Natural killer cell treated with Interleukin-12 subunit alpha and Interleukin-12 subunit beta and Interleukin-15 and Interleukin-18, amount 100 ng/mL, for 72 hours (primary cell): ENCODE data around the gene MUSK. TPM values are rescaled to one million over a fixed set of nuclear protein-coding genes. Genes with fewer than 3 reads are reported as not detected.
"Not testable (repeated sequence)": the region's sequence is repeated elsewhere in the genome, so short reads cannot be mapped to it uniquely, and the experiment has no call there.

Source experiments
- ATAC-seq, 2 donors: fragments of 150-1000 bp; cut with Tn5 transposase in 1 of 2; sonication (Bioruptor Pico), chemical (Tn5 transposase) in 1 of 2; 2 replicates each; pipeline ENCODE4 v1.10.0; 2021
- DNase-seq: peaks from one replicate; pipeline ENCODE4 v3.0.0; 2022; ENCODE audit warnings: low spot score
- H3K27ac Mint-ChIP-seq, 2 donors: 1 replicate in 1 of 2; 2 replicates in 1 of 2; pipeline ENCODE4 v1.8.0; 2022; ENCODE audit warnings: mixed read lengths in 2 of 2, mild to moderate bottlenecking in 1 of 2, moderate library complexity in 1 of 2
- H3K27me3 Mint-ChIP-seq, 2 donors: 1 replicate in 1 of 2; 2 replicates in 1 of 2; pipeline ENCODE4 v1.8.0; 2022; ENCODE audit warnings: mixed read lengths in 2 of 2
- H3K36me3 Mint-ChIP-seq: one replicate; pipeline ENCODE4 v1.8.0; 2022; ENCODE audit warnings: mixed read lengths
- H3K4me1 Mint-ChIP-seq, 2 donors: 1 replicate in 1 of 2; 2 replicates in 1 of 2; pipeline ENCODE4 v1.8.0; 2022; ENCODE audit warnings: low read depth in 2 of 2, mixed read lengths in 2 of 2, mild to moderate bottlenecking in 1 of 2
- H3K4me3 Mint-ChIP-seq: one replicate; pipeline ENCODE4 v1.8.0; 2022; ENCODE audit warnings: mixed read lengths
- H3K9me3 Mint-ChIP-seq: 2 replicates; pipeline ENCODE4 v1.8.0; 2022; ENCODE audit warnings: mixed read lengths
- total RNA-seq, 2 donors: library from RNA; stranded (reverse); gene quantifications; one replicate each; pipeline ENCODE4 v1.2.3, GENCODE V29; 2022

Gene MUSK
- total RNA-seq, 2 donors from 2014 or later = not detected

DNA sequence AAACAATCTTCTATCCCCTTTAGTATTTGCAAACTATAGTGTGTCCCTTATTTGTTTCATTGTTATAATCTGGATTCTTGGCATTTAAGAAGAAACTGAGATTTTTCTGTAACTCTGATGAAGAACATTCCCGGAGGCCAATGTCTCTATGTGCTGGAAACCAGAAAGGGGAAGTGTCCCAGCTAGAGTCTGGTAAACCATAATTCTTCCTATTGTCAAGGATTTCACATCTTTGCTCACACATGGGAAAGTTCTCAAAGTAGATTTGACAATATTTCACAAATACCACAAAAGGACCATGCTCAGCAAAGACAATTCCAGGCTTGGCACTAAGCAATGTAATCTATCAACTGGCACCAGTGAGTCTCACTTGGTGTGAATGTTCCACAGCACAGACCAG, 146.8 kb downstream of the MUSK start:
- H3K4me1 Mint-ChIP-seq = no peaks in the 10 kb centered on the region
- no peak overlapping the region for H3K27ac Mint-ChIP-seq

DNA sequence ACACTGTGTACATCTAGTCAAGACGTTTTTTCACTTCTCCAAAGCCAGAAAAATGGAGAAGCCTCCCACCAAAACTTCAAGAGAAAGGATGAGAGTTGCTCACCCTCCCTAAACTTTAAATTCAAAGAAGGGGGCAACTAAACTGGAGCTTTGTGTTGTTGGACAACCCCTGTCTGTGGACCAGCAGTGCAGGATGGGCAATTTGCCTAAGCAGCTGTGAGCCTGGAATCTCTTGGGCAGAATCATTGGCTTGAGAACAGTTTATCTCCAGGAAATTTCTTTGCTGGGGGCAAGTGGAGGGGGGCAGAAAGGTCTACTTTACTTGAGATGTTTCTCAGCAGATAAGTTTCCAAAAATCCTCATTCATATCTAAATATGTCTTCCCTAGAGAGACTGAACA, 151.8 kb downstream of the MUSK start:
- Mint-ChIP-seq H3K36me3 (no peaks in the 10 kb centered on the region), H3K4me3 (no peak overlapping the region), H3K4me1 (no peaks in the 10 kb centered on the region), H3K9me3 (peaks cover 3% of the 10 kb centered on the region), H3K27ac (no peak overlapping the region), H3K27me3 (no peaks in the 10 kb centered on the region)
- no peak for ATAC-seq
- no peak for DNase-seq

More for the DNA sequence above, 146.8 kb downstream of the MUSK start:
- DNase-seq = no peak
- no peak for ATAC-seq
- Mint-ChIP-seq H3K27me3 (no peaks in the 10 kb centered on the region), H3K4me3 (no peak overlapping the region), H3K36me3 (no peaks in the 10 kb centered on the region), H3K9me3 (peaks cover 9% of the 10 kb centered on the region)

DNA sequence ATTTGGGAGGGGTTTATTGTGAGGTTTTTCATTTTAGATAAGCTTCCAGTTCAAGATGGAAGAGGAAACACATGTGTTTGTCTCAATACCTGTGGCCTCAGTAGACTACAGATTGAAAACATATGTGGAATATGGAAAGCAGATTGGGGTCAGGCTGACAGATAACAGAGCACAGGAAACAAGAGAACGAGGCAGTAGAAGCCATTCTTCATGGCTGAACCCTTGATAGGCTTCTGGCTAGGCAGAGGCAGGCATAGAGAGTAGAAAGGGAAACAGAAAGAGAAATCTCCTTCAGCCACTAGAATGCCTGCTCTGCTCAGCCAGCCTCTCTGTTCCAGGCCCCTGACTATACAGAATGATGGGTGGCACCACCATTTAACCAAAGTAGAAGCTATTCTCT, 152.5 kb downstream of the MUSK start:
- DNase-seq (no peak), ATAC-seq (no peak)
- H3K27ac Mint-ChIP-seq = no peak overlapping the region
- H3K36me3 Mint-ChIP-seq = no peaks in the 10 kb centered on the region
- no peaks in the 10 kb centered on the region for H3K4me1 Mint-ChIP-seq
- no peak overlapping the region for H3K4me3 Mint-ChIP-seq
- peaks cover 3% of the 10 kb centered on the region for H3K9me3 Mint-ChIP-seq
- no peaks in the 10 kb centered on the region for H3K27me3 Mint-ChIP-seq

DNA sequence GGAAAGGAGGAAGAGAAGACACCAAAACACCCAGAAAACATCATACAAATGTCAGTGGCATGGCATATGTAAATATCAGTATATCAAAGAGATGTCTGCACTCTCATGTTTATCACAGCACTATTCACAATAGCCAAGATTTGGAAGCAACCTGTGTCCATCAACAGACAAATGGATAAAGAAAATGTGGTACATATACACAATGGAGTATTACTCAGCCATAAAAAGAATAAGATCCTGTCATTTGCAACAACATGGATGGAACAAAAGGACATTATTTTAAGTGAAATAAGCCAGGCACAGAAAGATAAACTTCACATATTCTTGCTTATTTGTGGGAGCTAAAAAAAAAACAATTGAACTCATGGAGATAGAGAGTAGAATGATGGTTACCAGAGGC, 156.5 kb downstream of the MUSK start:
- not testable (repeated sequence) for ATAC-seq, H3K4me3 Mint-ChIP-seq, DNase-seq, H3K27me3 Mint-ChIP-seq, H3K9me3 Mint-ChIP-seq, H3K27ac Mint-ChIP-seq, H3K36me3 Mint-ChIP-seq, H3K4me1 Mint-ChIP-seq

DNA sequence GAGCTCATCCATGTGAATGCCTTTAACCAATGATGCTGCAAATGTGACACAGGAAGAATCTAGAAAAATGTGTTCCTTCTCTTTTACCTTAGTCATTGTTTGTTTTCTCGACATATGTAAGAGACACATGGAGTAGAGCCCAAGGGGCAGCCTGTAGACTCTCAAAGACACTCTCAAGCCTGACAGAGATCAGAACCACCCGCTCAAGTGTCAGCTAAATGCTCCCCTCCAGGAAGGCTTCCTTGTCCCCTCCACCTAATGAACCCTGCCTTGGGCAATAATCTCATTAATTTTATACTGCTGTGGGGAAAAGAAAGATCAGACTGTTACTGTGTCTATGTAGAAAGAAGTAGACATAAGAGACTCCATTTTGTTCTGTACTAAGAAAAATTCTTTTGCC, 157.4 kb downstream of the MUSK start:
- Mint-ChIP-seq H3K36me3 (no peaks in the 10 kb centered on the region), H3K27me3 (no peaks in the 10 kb centered on the region), H3K4me3 (no peak overlapping the region), H3K27ac (no peak overlapping the region), H3K9me3 (no peaks in the 10 kb centered on the region), H3K4me1 (no peaks in the 10 kb centered on the region)
- DNase-seq = no peak
- no peak for ATAC-seq

DNA sequence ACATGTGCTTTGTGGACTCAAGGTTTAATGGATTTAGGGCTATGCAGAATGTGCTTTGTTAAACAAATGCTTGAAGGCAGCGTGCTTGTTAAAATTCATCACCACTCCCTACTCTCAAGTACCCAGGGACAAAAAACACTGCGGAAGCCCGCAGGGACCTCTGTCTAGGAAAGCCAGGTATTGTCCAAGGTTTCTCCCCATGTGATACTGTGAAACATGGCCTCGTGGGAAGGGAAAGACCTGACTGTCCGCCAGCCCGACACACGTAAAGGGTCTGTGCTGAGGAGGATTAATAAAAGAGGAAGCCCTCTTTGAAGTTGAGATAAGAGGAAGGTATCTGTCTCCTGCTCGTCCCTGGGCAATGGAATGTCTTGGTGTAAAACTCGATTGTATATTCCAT, 157.8 kb downstream of the MUSK start:
- not testable (repeated sequence) for H3K4me1 Mint-ChIP-seq, DNase-seq, H3K9me3 Mint-ChIP-seq, H3K27me3 Mint-ChIP-seq, H3K36me3 Mint-ChIP-seq, H3K4me3 Mint-ChIP-seq, ATAC-seq, H3K27ac Mint-ChIP-seq

DNA sequence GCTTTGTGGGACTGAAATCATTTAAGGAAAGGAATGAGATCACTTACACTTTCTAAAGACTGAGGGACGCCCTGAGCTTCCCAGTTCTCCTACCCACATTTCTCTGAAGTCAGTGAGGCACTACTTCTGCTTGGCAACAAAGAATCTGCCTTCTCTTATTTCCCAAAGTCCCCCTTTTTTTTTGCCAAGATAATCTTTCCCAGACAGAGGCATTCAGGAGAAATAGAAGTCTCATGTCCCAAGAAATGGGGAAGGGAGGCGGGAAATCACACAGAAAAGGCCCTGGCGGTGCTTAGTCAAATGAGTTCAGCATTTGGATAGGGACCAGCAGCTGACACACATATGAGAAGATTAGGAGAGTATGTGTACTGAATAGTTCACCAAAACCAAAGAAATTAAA, 159.7 kb downstream of the MUSK start:
- DNase-seq (no peak), ATAC-seq (no peak)

DNA sequence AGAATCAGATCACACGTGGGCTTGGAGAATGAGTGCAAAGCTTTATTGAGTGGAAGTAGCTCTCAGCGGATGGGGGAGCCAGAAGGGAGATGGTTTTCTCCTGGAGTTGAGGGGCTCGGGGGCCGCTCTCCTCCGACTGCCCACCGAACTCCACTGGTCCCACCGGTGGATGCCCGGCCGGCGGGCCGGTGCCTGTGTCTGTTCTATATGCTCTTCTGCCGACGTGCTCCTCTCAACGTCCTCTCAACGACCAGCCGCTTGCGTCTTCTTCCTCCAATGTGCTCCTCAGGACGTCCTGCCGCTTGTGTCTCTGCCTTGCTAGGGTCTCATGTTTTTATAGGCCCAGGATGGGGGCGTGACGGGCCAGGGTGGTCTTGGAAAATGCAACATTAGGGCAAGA, 161.9 kb downstream of the MUSK start:
- Mint-ChIP-seq H3K9me3 (no peaks in the 10 kb centered on the region), H3K4me3 (no peak overlapping the region), H3K27me3 (no peaks in the 10 kb centered on the region), H3K36me3 (no peaks in the 10 kb centered on the region), H3K4me1 (no peaks in the 10 kb centered on the region), H3K27ac (no peak overlapping the region)
- DNase-seq = no peak
- no peak for ATAC-seq

More for the DNA sequence above, 159.7 kb downstream of the MUSK start:
- Mint-ChIP-seq H3K4me1 (no peaks in the 10 kb centered on the region), H3K27me3 (no peaks in the 10 kb centered on the region), H3K27ac (no peak overlapping the region), H3K9me3 (no peaks in the 10 kb centered on the region), H3K36me3 (no peaks in the 10 kb centered on the region), H3K4me3 (no peak overlapping the region)

DNA sequence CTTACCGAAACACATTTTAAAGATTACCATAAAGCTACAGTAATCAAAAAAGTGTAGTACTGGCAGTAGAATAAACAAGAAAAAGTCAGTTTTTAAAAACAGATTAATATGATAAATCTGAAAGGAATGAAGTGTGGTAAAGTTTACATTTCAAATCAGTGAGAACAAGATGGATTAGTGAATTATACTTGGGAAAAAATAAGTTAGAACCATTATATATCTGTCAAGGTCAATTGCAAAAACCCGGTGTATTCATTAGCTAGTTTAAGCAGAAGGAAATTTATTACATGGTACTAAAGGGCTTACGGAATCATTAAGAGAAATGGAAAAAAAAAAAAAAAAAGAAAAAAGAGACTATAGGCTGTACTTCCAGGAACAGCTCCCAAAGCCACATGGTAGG, 164.3 kb downstream of the MUSK start:
- Mint-ChIP-seq H3K4me1 (no peaks in the 10 kb centered on the region), H3K36me3 (no peaks in the 10 kb centered on the region), H3K9me3 (peaks cover 4% of the 10 kb centered on the region), H3K27me3 (no peaks in the 10 kb centered on the region), H3K4me3 (no peak overlapping the region), H3K27ac (no peak overlapping the region)
- ATAC-seq = no peak
- DNase-seq = no peak

DNA sequence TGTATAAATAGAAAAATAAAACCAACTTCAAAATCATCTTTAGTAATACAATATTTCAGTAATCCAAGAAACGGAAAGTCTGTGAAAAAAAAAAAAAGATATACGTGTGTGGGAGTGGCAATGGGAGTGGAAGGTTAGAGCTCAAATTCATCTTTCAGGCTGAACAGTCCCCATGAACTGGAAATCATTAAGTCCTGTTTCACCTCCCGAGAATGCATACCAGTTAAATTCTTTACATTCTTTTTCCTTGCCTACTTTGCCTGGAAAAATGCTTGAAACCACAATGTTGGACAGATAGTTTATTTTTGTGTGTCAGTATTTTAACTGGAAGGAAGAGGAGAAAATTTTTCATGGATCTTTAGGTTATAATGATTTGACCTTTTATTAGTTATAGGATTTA, 166.8 kb downstream of the MUSK start:
- Mint-ChIP-seq H3K4me3 (no peak overlapping the region), H3K9me3 (peaks cover 6% of the 10 kb centered on the region), H3K27me3 (no peaks in the 10 kb centered on the region), H3K4me1 (no peaks in the 10 kb centered on the region), H3K36me3 (peaks cover 3% of the 10 kb centered on the region), H3K27ac (no peak overlapping the region)
- ATAC-seq = no peak
- DNase-seq = no peak

DNA sequence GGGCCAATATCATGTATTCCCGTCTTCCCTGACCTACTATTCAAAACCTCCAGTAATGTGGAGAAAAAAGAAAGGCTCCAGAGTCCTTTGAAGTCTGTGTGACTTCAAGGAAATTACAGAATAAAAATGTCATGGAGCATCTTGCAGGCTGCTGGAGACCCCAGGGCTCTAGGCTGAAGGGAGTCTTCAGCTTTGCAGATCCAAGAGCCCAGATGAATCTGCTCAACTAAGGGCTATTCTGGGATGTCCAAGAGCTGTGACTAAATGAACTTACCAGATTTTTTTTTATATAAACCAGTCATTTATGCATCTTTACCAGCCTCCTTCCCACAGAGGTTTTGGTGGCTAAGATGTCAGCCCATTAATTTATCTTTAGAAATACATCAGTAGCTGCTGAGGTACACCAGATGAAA, 167.3 kb downstream of the MUSK start:
- no peak overlapping the region for H3K4me3 Mint-ChIP-seq
- H3K27ac Mint-ChIP-seq = no peak overlapping the region
- no peaks in the 10 kb centered on the region for H3K4me1 Mint-ChIP-seq
- DNase-seq = no peak
- no peaks in the 10 kb centered on the region for H3K27me3 Mint-ChIP-seq
- peaks cover 8% of the 10 kb centered on the region for H3K9me3 Mint-ChIP-seq
- H3K36me3 Mint-ChIP-seq = peaks cover 5% of the 10 kb centered on the region
- no peak for ATAC-seq

DNA sequence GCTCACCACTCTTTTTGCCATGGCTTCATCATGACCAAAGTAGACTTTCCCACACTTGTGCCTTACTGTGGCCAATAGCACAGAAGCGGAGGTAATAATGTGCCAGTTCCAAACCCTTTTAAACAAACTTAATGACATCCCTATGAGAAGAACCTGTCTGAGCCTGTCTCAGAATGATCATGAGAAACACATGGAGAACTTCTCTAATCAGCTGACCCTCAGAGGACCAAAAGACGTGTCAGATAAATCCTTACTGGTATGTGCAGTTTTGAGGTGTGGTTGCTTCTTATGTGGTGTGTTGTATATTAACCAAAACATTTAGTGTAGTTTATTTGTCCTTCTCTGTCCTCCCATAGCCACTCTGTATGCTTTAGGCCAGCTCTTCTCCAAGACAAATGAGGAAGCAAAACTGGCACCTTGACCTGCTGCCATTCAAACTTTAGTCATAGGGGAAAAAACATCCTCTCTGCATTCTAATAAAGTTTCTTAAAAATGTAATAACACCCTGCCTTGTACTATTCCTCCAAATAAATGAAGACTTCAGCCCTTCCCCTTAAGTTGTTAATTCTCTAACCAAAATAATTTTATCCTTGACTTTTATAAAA, 168.9 kb downstream of the MUSK start:
- Mint-ChIP-seq H3K27me3 (no peaks in the 10 kb centered on the region), H3K27ac (no peak overlapping the region), H3K4me3 (no peak overlapping the region), H3K4me1 (no peaks in the 10 kb centered on the region), H3K9me3 (peaks cover 8% of the 10 kb centered on the region), H3K36me3 (peaks cover 5% of the 10 kb centered on the region)
- DNase-seq (no peak), ATAC-seq (no peak)

DNA sequence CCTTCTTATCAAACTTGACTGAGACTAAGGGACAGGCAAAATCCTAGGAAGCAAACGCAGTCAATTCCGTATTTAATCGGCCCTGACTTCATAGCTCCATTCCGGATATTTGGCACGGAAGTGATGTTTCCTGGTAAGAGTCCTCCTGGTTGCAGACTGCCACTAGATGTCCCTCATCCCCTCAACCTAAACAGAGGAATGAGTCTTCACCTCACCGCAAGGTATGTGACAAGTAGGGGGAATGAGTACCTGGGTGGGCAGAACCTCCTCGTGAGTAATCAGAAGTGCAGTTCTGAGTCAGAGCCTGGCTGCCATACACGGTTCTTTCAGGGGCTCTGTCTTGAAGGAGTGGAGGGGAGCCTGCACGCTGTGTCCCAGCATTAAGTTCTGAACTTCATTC, 173.6 kb downstream of the MUSK start:
- ATAC-seq (no peak), DNase-seq (no peak)
- Mint-ChIP-seq H3K9me3 (peaks cover 11% of the 10 kb centered on the region), H3K4me1 (no peaks in the 10 kb centered on the region), H3K4me3 (no peak overlapping the region), H3K27me3 (no peaks in the 10 kb centered on the region), H3K36me3 (peaks cover 5% of the 10 kb centered on the region), H3K27ac (no peak overlapping the region)

DNA sequence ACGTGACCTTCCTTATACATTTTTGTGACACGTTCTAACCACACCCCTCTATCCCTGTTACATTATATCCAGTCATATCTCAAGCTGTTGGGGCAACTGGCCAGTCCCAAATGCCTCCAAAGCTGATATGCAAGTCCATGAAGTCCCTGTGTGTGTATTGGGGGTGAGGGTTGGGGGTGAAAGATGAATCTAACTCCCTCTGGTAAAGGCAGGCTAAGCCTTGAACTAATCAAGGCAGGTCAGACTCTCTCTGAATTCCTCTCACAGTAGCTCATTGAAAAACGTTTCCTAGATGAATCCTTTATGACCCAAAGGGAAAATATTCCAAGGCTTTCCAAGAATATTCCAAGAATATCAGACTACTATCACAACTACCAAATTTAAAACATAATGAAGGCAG, 174.4 kb downstream of the MUSK start:
- H3K9me3 Mint-ChIP-seq = peaks cover 11% of the 10 kb centered on the region
- H3K36me3 Mint-ChIP-seq = peaks cover 5% of the 10 kb centered on the region
- ATAC-seq = no peak

DNA sequence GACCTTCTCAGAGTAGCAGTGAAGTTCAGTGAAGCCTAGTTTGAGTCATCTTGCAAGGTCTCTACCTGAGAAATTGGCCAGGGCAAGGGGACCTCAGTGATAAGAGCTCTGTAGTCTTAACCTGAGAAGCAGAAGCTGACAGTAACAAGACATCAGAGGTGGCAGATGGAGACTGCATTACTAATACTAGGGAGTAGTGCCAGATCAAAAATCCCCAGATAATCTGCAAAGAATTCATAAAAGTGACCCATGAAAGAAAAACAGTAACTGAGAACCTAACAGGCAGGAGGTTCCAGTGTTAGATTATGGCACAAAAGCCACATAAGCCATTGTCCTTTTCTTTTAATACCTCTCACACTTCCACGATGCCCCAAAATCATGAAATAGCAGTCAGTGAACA, 175.5 kb downstream of the MUSK start:
- Mint-ChIP-seq H3K4me3 (no peak overlapping the region), H3K4me1 (no peaks in the 10 kb centered on the region), H3K27ac (no peak overlapping the region), H3K36me3 (peaks cover 5% of the 10 kb centered on the region), H3K27me3 (no peaks in the 10 kb centered on the region), H3K9me3 (peaks cover 11% of the 10 kb centered on the region)
- no peak for DNase-seq
- no peak for ATAC-seq

More for the DNA sequence above, 174.4 kb downstream of the MUSK start:
- H3K27me3 Mint-ChIP-seq = no peaks in the 10 kb centered on the region
- no peak overlapping the region for H3K27ac Mint-ChIP-seq
- DNase-seq = no peak
- no peaks in the 10 kb centered on the region for H3K4me1 Mint-ChIP-seq
- no peak overlapping the region for H3K4me3 Mint-ChIP-seq
